Measurements from ENCODE around the gene DLEC1.

The DLEC1 gene

DNA sequence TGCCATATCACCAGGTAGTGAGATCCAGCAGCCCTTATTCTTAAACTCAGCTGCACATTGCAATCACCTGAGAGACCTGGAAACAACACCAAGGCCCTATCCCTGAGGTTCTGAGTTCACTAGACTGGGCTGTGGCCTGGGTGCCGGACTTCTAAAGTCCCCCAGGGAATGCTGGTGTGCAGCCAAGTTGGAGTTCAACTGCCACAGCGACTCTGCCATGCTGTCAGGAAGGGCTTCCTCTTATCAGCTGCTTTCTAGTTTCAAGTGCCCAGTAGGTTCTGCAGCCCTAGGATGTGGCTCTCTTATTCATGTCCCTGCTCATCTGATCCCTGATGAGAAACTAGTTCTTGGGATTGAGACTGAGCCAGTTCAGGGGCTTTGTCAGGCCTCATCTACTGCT lies 50.2 kb downstream of the DLEC1 start:
- TF ChIP-seq, protein P1, sequence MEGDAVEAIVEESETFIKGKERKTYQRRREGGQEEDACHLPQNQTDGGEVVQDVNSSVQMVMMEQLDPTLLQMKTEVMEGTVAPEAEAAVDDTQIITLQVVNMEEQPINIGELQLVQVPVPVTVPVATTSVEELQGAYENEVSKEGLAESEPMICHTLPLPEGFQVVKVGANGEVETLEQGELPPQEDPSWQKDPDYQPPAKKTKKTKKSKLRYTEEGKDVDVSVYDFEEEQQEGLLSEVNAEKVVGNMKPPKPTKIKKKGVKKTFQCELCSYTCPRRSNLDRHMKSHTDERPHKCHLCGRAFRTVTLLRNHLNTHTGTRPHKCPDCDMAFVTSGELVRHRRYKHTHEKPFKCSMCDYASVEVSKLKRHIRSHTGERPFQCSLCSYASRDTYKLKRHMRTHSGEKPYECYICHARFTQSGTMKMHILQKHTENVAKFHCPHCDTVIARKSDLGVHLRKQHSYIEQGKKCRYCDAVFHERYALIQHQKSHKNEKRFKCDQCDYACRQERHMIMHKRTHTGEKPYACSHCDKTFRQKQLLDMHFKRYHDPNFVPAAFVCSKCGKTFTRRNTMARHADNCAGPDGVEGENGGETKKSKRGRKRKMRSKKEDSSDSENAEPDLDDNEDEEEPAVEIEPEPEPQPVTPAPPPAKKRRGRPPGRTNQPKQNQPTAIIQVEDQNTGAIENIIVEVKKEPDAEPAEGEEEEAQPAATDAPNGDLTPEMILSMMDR (IDR thresholded peaks at IDR 0.05; ENCODE audit: insufficient read depth, low read depth, low read length, missing control alignments): no peak
- no peak for DNase-seq (ENCODE audit: low read depth)
- no peak overlapping the region for H3K4me3 ChIP-seq (ENCODE audit: low read depth, low read length)

DNA sequence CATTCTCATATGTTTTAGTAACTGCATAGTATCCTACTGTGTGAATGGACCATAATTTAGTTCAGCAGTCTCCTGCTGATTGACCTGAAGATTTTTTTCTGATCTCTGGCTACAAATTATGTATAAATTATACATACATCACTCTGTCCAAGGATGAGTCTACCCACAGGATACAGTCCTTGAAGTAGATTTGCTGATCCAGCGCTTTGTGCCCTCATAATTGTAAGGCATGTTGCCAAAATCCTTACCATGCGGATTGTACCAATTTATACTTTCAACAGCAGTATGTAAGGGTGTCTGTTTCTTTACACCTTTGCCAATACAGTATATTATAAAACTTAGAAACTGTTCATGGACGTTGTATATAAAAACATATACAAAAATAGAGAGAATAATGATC lies 51.4 kb downstream of the DLEC1 start:
- TF ChIP-seq, protein P1 (IDR thresholded peaks at IDR 0.05; ENCODE audit: insufficient read depth, low read depth, low read length, missing control alignments): no peak

DNA sequence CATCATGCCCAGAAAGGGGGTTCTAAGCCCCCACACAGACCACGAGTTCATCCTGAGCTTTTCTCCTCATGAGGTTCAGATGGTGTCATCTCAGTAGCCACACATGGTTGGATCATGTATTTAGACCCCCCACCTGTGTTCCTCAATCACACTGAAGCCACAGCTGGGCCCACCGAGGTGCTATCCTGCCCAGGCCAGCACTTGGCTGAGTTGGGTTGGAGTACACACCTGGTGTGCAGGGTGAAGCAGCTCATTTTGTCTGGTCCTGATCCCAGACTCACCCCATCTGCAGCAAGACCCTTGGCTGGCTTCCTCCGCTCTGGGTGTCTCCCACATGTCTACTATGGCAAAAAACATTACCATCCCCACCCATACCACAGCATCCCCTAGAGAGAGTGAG lies 56.0 kb downstream of the DLEC1 start:
- DNase-seq (ENCODE audit: low read depth): no peak
- no peak overlapping the region for H3K4me3 ChIP-seq (ENCODE audit: low read depth, low read length)
- TF ChIP-seq, protein P1 (IDR thresholded peaks at IDR 0.05; ENCODE audit: insufficient read depth, low read depth, low read length, missing control alignments): no peak

More for the DNA sequence above, 51.4 kb downstream of the DLEC1 start:
- H3K4me3 ChIP-seq (ENCODE audit: low read depth, low read length): no peak overlapping the region
- DNase-seq (ENCODE audit: low read depth): no peak

DNA sequence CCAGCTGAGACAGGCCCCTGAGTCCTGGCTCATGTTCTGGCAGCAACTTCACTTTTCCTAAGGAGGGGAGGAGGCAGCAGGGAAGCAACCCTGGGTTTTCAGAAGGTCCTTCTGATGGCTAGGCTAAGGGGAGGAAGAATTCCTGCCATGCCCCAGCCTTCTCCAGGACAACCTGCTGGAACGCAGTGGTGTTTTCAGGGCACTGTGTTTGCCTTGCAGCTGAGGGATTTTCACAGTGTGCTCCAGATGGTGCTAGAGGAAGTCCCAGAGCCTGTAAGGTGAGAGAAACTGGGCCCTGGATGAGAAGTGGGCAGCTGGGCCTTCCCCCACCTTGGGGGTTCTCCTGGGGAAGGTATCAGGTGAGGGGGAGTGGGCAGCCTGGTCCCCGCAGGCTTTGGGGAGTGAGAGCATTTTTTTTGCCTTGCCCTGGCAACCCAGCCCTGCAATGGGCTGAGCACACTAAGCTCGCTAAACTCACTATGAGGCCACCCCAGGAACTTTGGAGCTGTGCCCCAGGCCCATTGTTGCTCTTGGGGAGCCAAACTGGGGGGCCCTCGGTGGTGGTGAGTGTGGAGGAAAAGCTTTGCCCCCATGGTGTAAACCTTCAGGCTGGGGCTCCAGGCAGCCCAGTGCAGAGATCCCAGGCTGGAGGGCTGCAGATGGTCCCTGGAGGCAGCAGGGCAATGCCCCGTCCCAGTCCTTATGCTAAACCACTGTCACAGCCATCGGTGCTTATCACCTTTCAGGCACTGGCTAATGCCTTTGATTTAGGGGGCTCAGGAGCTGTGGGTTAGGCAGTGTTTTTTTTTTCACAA lies 56.9 kb downstream of the DLEC1 start:
- TF ChIP-seq, protein P1 (IDR thresholded peaks at IDR 0.05; ENCODE audit: insufficient read depth, low read depth, low read length, missing control alignments): no peak
- no peak overlapping the region for H3K4me3 ChIP-seq (ENCODE audit: low read depth, low read length)
- DNase-seq (ENCODE audit: low read depth): no peak

DNA sequence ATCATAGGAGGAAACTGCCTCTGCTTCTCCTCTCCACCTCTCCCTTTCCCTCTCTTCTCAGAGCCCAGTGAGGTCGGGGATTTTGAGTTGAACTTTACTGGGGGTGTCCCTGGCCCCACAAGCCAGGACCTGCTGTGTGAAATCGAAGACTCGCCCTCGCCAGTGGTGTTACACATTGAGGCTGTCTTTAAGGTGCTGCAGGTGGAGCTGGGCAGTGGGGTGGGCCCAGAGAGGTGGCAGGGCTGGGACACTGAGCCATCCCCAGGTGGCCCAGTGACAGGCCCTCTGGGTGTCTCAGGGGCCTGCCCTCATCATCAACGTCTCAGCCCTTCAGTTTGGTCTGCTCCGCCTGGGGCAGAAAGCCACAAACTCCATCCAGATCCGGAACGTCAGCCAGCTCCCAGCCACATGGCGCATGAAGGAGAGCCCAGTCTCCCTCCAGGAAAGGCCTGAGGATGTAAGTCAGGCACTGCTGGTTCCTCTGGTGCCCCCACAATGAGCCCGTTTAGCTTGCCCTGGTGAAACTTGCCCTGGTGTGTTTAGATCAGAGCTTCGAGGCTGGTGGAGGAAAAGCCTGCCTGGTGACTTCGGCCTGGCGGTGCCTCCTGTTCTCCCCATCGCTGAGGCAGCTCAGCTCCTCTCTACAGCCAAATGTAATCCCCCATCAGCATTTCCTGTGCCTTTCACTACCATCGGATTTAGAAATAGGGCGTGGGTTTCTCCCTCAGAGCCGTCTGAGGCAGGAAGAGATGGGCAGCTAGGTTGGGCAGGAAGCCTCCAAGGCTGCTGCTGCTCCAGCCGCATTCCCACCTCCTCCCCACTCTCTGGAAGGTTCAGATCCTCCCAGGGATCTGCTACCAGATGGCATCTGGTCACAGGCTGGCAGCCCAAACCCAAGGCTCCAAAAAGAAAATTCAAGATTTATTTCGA lies 58.7 kb downstream of the DLEC1 start:
- DNase-seq (ENCODE audit: low read depth): no peak
- TF ChIP-seq, protein P1 (IDR thresholded peaks at IDR 0.05; ENCODE audit: insufficient read depth, low read depth, low read length, missing control alignments): no peak
- H3K4me3 ChIP-seq (ENCODE audit: low read depth, low read length): no peak overlapping the region

DNA sequence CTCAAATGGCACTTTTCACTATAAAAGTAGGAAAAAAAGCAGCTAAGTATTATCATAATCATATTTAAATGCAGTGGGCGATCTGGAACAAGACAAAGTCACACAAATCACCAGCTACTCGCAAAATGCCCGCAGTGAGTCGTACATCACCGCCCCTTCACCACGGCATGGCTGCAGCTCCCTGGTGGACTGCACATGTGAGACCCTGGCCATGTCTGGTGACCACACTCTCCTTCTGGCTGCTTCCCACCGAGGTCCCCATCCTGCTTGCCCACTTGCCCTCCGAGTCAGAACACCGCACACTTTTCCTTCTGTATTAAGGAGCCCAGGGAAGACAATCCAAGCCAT lies 59.3 kb downstream of the DLEC1 start:
- DNase-seq (ENCODE audit: low read depth): no peak
- TF ChIP-seq, protein P1 (IDR thresholded peaks at IDR 0.05; ENCODE audit: insufficient read depth, low read depth, low read length, missing control alignments): no peak

More for the DNA sequence above, 59.3 kb downstream of the DLEC1 start:
- no peak overlapping the region for H3K4me3 ChIP-seq (ENCODE audit: low read depth, low read length)
